Right lobe of liver (tissue), 6 donors: ENCODE data around the gene ZW10. TPM values are rescaled to one million over a fixed set of nuclear protein-coding genes. Genes with fewer than 3 reads are reported as not detected.
"Not testable (repeated sequence)": the region's sequence is repeated elsewhere in the genome, so short reads cannot be mapped to it uniquely, and the experiment has no call there.

Source experiments
- ATAC-seq, 4 donors: fragments of 200-7000 bp; cut with Tn5 transposase; one replicate each; pipeline ENCODE4 v1.9.1; 2020; ENCODE audit warnings: mild to moderate bottlenecking in 4 of 4, moderate library complexity in 4 of 4
- DNase-seq, 3 donors: peaks; one replicate each; pipeline ENCODE4 v3.0.0-alpha.2; 2020
- H3K27ac ChIP-seq, 3 donors: fragments of 200-600 bp; one replicate each; pipeline ENCODE4 v1.8.0; 2022
- H3K27me3 ChIP-seq, 2 donors: fragments of 200-600 bp; one replicate each; pipeline ENCODE4 v1.8.0; 2022
- H3K36me3 ChIP-seq, 4 donors: fragments of 200-600 bp; sonication (generic) in 1 of 4; one replicate each; pipeline versions ENCODE4 v1.5.1 to v1.8.0; 2017 to 2022; ENCODE audit warnings: control low read depth in 1 of 4
- H3K4me1 ChIP-seq, 4 donors: fragments of 200-600 bp; sonication (generic) in 1 of 4; one replicate each; pipeline versions ENCODE4 v1.5.1 to v1.8.0; 2017 to 2022; ENCODE audit warnings: control low read depth in 1 of 4
- H3K4me3 ChIP-seq, 3 donors: fragments of 200-600 bp; one replicate each; pipeline ENCODE4 v1.8.0; 2022
- H3K9me3 ChIP-seq, 4 donors: fragments of 200-600 bp; sonication (generic) in 1 of 4; one replicate each; pipeline versions ENCODE4 v1.5.1 to v1.8.0; 2017 to 2022; ENCODE audit warnings: control low read depth in 1 of 4
- CTCF ChIP-seq, 4 donors: fragments of 200-600 bp in 3 of 4; fragments of 450-650 bp in 1 of 4; IDR thresholded peaks; one replicate each; pipeline versions ENCODE4 v1.5.1 to v1.8.0; 2016 to 2022; ENCODE audit warnings: antibody characterized with exemption in 4 of 4, mild to moderate bottlenecking in 2 of 4
- POLR2A ChIP-seq: fragments of 450-650 bp; IDR thresholded peaks from one replicate; pipeline ENCODE4 v1.6.1; 2017; ENCODE audit warnings: antibody characterized with exemption, mild to moderate bottlenecking
- WGBS: methylation state at CpG from one replicate; pipeline ENCODE4 v1.1.6; 2018; ENCODE audit warnings: low coverage, low lambda C conversion rate; ENCODE audit not compliant: insufficient coverage; ENCODE audit errors: missing lambda C conversion rate; 5-methylcytosine and 5-hydroxymethylcytosine counted together
- intact Hi-C, 2 donors: fragments of 100-400 bp; cut with DNase I; formaldehyde crosslinking; loops; one replicate each; pipeline versions ENCODE4 v1.11.2 to v1.14.1; 2022
- total RNA-seq, 6 experiments: library from RNA; depleted of rRNA in 2 of 6; stranded (reverse); fragments of >200 nt in 2 of 6; fragmentation: NEBNext Ultra II Directional in 3 of 6; extraction: Animal tissue kit (Norgen Biotek cat#: 25700) in 3 of 6; gene quantifications; one replicate each; pipeline versions ENCODE4 v1.1.0 to v1.2.4, GENCODE V29; 2016 to 2023
- donor health status: DM: no; HTN: yes; CAD: no.
- donor health status: DM: no; HTN: no; CAD: no.
- donor health status: DM: no; HTN: no; CAD: no.
- donor health status: DM: no; HTN: yes; CAD: no.
- donor health status: DM: no; HTN: yes; CAD: no.

The ZW10 gene
- total RNA-seq, 6 experiments from 2014 or later = 7.3 to 10.8 (median 8.5) TPM

GRCh38 chr11:113796663-113797259, 23.3 kb upstream of the ZW10 start:
- Histone ChIP-seq H3K27me3 (no peaks in the 10 kb centered on the region), H3K27ac (no peak overlapping the region), H3K36me3 (peaks cover 0 to 21% (median 3%) of the 10 kb centered on the region in 4 donors), H3K4me1 (no peaks in the 10 kb centered on the region), H3K9me3 (no peaks in the 10 kb centered on the region), H3K4me3 (no peak overlapping the region)
- ATAC-seq (peak; percentile 98 to 99 (median 98)), DNase-seq (no peak)
- intact Hi-C loops = no loop called here
- TF ChIP-seq CTCF (IDR thresholded peaks at IDR 0.05) (peak; percentile 67 to 72 (median 68)), POLR2A (no peak)
- WGBS = 46% methylated on average over 3 of the region's 3 CpGs

GRCh38 chr11:113789675-113790320, 16.3 kb upstream of the ZW10 start:
- no peak overlapping the region for H3K4me3 ChIP-seq
- ATAC-seq = no peak
- no peaks in the 10 kb centered on the region for H3K9me3 ChIP-seq
- H3K27me3 ChIP-seq = no peaks in the 10 kb centered on the region
- no peaks in the 10 kb centered on the region for H3K36me3 ChIP-seq
- no peaks in the 10 kb centered on the region for H3K4me1 ChIP-seq
- 89% methylated on average over 16 of the region's 35 CpGs for WGBS
- intact Hi-C loops = no loop called here
- no peak for DNase-seq
- H3K27ac ChIP-seq = no peak overlapping the region
- TF ChIP-seq POLR2A = no peak
- no peak for TF ChIP-seq CTCF (IDR thresholded peaks at IDR 0.05)

- H3K36me3 ChIP-seq, H3K4me3 ChIP-seq, intact Hi-C loops, H3K4me1 ChIP-seq, H3K27ac ChIP-seq, DNase-seq, H3K9me3 ChIP-seq, H3K27me3 ChIP-seq, ATAC-seq: not testable (repeated sequence)
- 94% methylated on average over 16 of the region's 22 CpGs for WGBS
Observed at GRCh38 chr11:113789016-113789415, 15.5 kb upstream of the ZW10 start.

GRCh38 chr11:113782134-113782533, 8.6 kb upstream of the ZW10 start:
- no peaks in the 10 kb centered on the region for H3K9me3 ChIP-seq
- ATAC-seq = peak; percentile 41 to 78 (median 72)
- H3K27ac ChIP-seq = peak overlapping the region in 2 of 3 donors; percentile 28 to 76
- 15% methylated on average over 1 of the region's 1 CpG for WGBS
- intact Hi-C loops = no loop called here
- peak overlapping the region in 1 of 3 donors; percentile 9 for H3K4me3 ChIP-seq
- TF ChIP-seq POLR2A (no peak), CTCF (IDR thresholded peaks at IDR 0.05) (no peak)
- no peaks in the 10 kb centered on the region for H3K36me3 ChIP-seq
- DNase-seq = no peak
- peaks cover 0 to 19% (median 4%) of the 10 kb centered on the region in 4 donors for H3K4me1 ChIP-seq
- H3K27me3 ChIP-seq = no peaks in the 10 kb centered on the region

- Histone ChIP-seq H3K27me3 (no peaks in the 10 kb centered on the region), H3K36me3 (no peaks in the 10 kb centered on the region), H3K27ac (peak overlapping the region in 2 of 3 donors; percentile 28 to 76), H3K4me3 (peak overlapping the region in 1 of 3 donors; percentile 9), H3K9me3 (no peaks in the 10 kb centered on the region), H3K4me1 (peaks cover 0 to 19% (median 4%) of the 10 kb centered on the region in 4 donors)
- DNase-seq (peak; percentile 56 to 64 (median 64)), ATAC-seq (peak; percentile 78 to 88 (median 82))
- WGBS = 24% methylated on average over 5 of the region's 5 CpGs
- intact Hi-C loops = no loop called here
- TF ChIP-seq CTCF (IDR thresholded peaks at IDR 0.05) (no peak), POLR2A (no peak)
Observed at GRCh38 chr11:113781682-113782081, 8.2 kb upstream of the ZW10 start.
